Measurements from ENCODE around the gene JAKMIP1. TPM values are rescaled to one million over a fixed set of nuclear protein-coding genes. Genes with fewer than 3 reads are reported as not detected.

JAKMIP1 gene
- total RNA-seq, 4 donors from 2014 or later, result 0.39 to 4.5 (median 1.9) TPM; not detected in 1

GRCh38 chr4:6065166-6065565 lies 135.2 kb downstream of the JAKMIP1 start:
- ATAC-seq, result no peak
- Histone ChIP-seq H3K27ac (no peak overlapping the region), H3K9me3 (peaks cover 0 to 19% (median 0%) of the 10 kb centered on the region in 3 donors), H3K4me1 (no peaks in the 10 kb centered on the region), H3K27me3 (peaks cover 63% of the 10 kb centered on the region), H3K36me3 (no peaks in the 10 kb centered on the region), H3K4me3 (no peak overlapping the region)
- WGBS, 2 donors (ENCODE audit: low coverage in 1 of 2), result 76% methylated on average over 2 of the region's 5 CpGs; no CpG with 5 or more reads in 1 of the 2 donors
- TF ChIP-seq CTCF (IDR thresholded peaks at IDR 0.05) (no peak), POLR2A (IDR thresholded peaks at IDR 0.05) (no peak), POLR2AphosphoS5 (IDR thresholded peaks at IDR 0.05) (no peak), EP300 (IDR thresholded peaks at IDR 0.05) (no peak)

- TF ChIP-seq CTCF (IDR thresholded peaks at IDR 0.05), result no peak
- no peak for TF ChIP-seq POLR2A (IDR thresholded peaks at IDR 0.05)
- TF ChIP-seq POLR2AphosphoS5 (IDR thresholded peaks at IDR 0.05), result no peak
- TF ChIP-seq EP300 (IDR thresholded peaks at IDR 0.05), result no peak
- no peaks in the 10 kb centered on the region for H3K36me3 ChIP-seq
- peaks cover 55% of the 10 kb centered on the region for H3K27me3 ChIP-seq
- no peak for ATAC-seq
- WGBS, 2 donors (ENCODE audit: low coverage in 1 of 2), result 77 to 85% methylated on average over 4 to 6 of the region's 7 CpGs
- H3K4me1 ChIP-seq, result no peaks in the 10 kb centered on the region
- no peak overlapping the region for H3K4me3 ChIP-seq
- H3K27ac ChIP-seq, result no peak overlapping the region
- peaks cover 0 to 26% (median 0%) of the 10 kb centered on the region in 3 donors for H3K9me3 ChIP-seq
These were observed 136.0 kb downstream of the JAKMIP1 start for GRCh38 chr4:6064383-6064782.

- no peak overlapping the region for H3K4me3 ChIP-seq
- no peak overlapping the region for H3K27ac ChIP-seq
- no peak for TF ChIP-seq CTCF (IDR thresholded peaks at IDR 0.05)
- no peak for TF ChIP-seq EP300 (IDR thresholded peaks at IDR 0.05)
- no peak for TF ChIP-seq POLR2AphosphoS5 (IDR thresholded peaks at IDR 0.05)
- no peak for TF ChIP-seq POLR2A (IDR thresholded peaks at IDR 0.05)
- H3K4me1 ChIP-seq, result no peaks in the 10 kb centered on the region
- no peak for ATAC-seq
- peaks cover 0 to 33% (median 0%) of the 10 kb centered on the region in 3 donors for H3K9me3 ChIP-seq
- no peaks in the 10 kb centered on the region for H3K36me3 ChIP-seq
- WGBS, 2 donors (ENCODE audit: low coverage in 1 of 2), result 100% methylated on average over 2 of the region's 10 CpGs; no CpG with 5 or more reads in 1 of the 2 donors
- peaks cover 48% of the 10 kb centered on the region for H3K27me3 ChIP-seq
These were observed 136.7 kb downstream of the JAKMIP1 start for GRCh38 chr4:6063684-6064083.

GRCh38 chr4:6062133-6062532 lies 138.2 kb downstream of the JAKMIP1 start:
- H3K27ac ChIP-seq, result no peak overlapping the region
- peaks cover 35% of the 10 kb centered on the region for H3K27me3 ChIP-seq
- WGBS, 2 donors (ENCODE audit: low coverage in 1 of 2), result 90 to 92% methylated on average over 7 to 10 of the region's 12 CpGs
- ATAC-seq, result no peak
- no peaks in the 10 kb centered on the region for H3K4me1 ChIP-seq
- no peak for TF ChIP-seq EP300 (IDR thresholded peaks at IDR 0.05)
- TF ChIP-seq POLR2A (IDR thresholded peaks at IDR 0.05), result no peak
- no peak for TF ChIP-seq CTCF (IDR thresholded peaks at IDR 0.05)
- no peak for TF ChIP-seq POLR2AphosphoS5 (IDR thresholded peaks at IDR 0.05)
- H3K36me3 ChIP-seq, result no peaks in the 10 kb centered on the region
- H3K9me3 ChIP-seq, result peaks cover 0 to 49% (median 0%) of the 10 kb centered on the region in 3 donors
- no peak overlapping the region for H3K4me3 ChIP-seq

- 90% methylated on average over 4 of the region's 7 CpGs; no CpG with 5 or more reads in 1 of the 2 donors for WGBS, 2 donors (ENCODE audit: low coverage in 1 of 2)
These were observed 141.0 kb downstream of the JAKMIP1 start for GRCh38 chr4:6059375-6059805.

More at GRCh38 chr4:6059375-6059805, 141.0 kb downstream of the JAKMIP1 start:
- H3K4me3 ChIP-seq, result no peak overlapping the region
- no peak overlapping the region for H3K27ac ChIP-seq
- H3K9me3 ChIP-seq, result peaks cover 0 to 55% (median 0%) of the 10 kb centered on the region in 3 donors
- no peak for ATAC-seq
- H3K27me3 ChIP-seq, result peaks cover 30% of the 10 kb centered on the region
- no peak for TF ChIP-seq CTCF (IDR thresholded peaks at IDR 0.05)
- no peak for TF ChIP-seq EP300 (IDR thresholded peaks at IDR 0.05)
- no peak for TF ChIP-seq POLR2AphosphoS5 (IDR thresholded peaks at IDR 0.05)
- no peak for TF ChIP-seq POLR2A (IDR thresholded peaks at IDR 0.05)
- H3K4me1 ChIP-seq, result no peaks in the 10 kb centered on the region
- H3K36me3 ChIP-seq, result no peaks in the 10 kb centered on the region
